Right ventricle myocardium inferior (tissue), 1 donor: ENCODE results near the gene LRRC15. TPM values are rescaled to one million over a fixed set of nuclear protein-coding genes. Genes with fewer than 3 reads are reported as not detected.

Experiments
- ATAC-seq: fragments of 200-7000 bp; cut with Tn5 transposase; one replicate; pipeline ENCODE4 v1.9.1; 2020; ENCODE audit warnings: mild to moderate bottlenecking, moderate library complexity
- DNase-seq: peaks from one replicate; pipeline ENCODE4 v3.0.0; 2021; ENCODE audit errors: missing footprints
- intact Hi-C: fragments of 100-400 bp; cut with DNase I; formaldehyde crosslinking; loops from one replicate; pipeline ENCODE4 v1.11.0; 2022
- total RNA-seq: library from RNA; stranded (reverse); fragmentation: NEBNext Ultra II Directional; extraction: Animal tissue kit (Norgen Biotek cat#: 25700); gene quantifications from one replicate; pipeline ENCODE4 v1.2.1, GENCODE V29; 2021
- donor health status: DM: no; HTN: yes; CAD: no; lungs with severe emphysema.

The LRRC15 gene
- total RNA-seq, 1 donor from 2014 or later, result 0.14 TPM

DNA sequence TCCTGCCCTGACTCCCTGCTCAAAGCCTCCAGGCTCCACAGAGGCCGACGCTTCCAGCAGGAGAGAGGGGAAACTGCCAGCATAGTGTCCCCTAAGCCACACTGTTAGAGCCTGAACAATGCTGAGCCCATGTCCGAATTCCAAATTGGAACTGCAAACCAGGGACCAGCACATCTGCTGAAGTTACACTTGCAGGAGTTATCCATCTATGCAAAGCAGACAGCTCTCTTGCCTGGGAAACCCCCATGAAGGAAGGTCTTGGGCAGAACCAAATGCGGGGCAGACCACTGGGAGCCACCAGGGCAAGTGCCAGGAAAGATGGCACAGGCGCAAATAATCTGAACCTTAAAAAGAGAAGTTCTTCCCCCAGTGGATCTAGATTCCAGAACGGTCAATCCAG lies 625 bp downstream of the LRRC15 start:
- no peak for DNase-seq
- intact Hi-C loops, result no loop called here

DNA sequence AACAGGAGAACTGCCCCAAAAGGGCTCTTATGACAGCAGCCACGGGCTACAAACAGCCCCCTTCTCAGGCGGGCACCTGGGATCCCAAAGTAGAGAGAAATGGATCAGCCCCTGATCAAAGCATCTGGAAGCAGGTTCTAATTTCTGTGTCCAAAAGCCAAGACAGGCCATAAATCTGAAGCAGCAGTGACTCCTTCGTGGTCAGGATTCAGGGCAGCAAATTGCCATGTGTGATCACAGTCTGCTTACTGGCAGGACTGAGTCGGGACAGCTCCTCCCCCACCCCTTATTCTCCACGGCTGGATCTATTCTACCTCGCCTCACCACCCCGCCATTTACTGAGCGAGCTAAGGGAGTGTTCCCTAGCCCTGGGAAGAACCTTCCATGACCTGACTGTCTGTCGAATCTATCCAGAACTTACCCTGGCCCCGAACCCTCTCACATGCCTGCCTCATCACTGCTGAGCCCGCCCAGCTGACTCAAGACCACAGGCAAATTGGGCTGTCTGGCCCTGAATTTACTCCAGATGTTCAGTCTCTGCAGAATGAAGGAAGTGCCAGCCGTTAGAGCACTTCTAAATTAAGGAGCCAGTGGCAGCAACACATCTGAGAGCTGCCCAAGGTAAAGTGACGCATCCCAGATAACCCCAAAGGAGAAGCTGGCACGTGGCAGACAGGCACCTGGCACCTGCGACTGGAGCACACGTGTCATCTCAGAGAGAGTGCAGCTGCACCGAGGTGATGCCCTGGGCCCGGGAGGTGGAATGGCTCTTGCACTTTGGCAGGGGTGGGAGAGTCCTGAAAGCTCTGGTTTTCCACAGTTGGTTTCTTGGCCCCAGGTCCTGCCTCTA lies 1.3 kb downstream of the LRRC15 start:
- ATAC-seq, result no peak
- DNase-seq, result no peak
- intact Hi-C loops, result no loop called here

More for the DNA sequence above, 625 bp downstream of the LRRC15 start:
- ATAC-seq, result no peak

DNA sequence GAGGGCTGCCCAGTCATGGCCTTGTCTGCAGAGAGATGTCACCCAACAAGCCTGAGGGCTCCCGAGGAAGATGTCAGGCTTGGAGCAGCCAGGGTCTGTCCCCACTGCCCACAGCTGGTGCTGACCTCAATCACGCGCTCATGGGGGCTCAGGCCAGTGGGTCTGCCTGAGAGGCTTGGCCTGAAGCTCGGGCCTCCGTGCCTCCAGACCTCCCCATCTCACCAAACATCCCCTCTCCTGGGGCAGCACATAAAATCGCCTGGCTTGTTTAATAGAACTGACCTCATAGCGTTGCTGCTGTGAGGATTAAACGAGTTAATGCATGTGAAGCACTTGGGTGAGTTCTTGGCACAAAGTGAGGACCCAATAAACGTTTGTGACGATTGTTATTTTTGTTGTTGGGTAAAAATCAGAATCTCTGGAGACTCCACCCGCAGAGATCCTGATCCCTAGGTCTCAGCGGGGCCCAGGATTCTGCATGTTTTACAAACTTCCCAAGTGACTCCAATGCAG lies 3.5 kb downstream of the LRRC15 start:
- ATAC-seq (no peak), DNase-seq (no peak)
- intact Hi-C loops, result no loop called here

DNA sequence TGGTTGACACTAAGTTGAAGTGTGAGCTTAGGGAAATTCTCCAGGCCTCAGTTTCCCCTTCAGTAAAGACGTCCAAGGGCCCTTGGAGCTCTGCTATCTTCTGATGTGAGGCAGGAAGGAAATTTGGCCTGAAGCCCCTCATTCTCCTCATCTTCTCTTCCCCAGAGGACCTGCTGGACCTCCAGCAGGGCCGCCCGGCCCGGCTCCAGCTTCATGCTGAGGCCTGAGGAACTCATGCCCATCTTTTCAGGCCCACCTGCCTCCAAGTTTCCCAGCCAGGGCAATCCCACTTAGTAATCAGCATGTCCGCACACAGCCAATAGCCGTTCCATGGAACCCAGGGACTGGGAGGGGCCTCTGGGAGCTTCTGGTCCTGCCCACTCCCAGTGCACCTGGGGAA lies 4.0 kb downstream of the LRRC15 start:
- ATAC-seq, result no peak
- intact Hi-C loops, result no loop called here
- DNase-seq, result no peak

DNA sequence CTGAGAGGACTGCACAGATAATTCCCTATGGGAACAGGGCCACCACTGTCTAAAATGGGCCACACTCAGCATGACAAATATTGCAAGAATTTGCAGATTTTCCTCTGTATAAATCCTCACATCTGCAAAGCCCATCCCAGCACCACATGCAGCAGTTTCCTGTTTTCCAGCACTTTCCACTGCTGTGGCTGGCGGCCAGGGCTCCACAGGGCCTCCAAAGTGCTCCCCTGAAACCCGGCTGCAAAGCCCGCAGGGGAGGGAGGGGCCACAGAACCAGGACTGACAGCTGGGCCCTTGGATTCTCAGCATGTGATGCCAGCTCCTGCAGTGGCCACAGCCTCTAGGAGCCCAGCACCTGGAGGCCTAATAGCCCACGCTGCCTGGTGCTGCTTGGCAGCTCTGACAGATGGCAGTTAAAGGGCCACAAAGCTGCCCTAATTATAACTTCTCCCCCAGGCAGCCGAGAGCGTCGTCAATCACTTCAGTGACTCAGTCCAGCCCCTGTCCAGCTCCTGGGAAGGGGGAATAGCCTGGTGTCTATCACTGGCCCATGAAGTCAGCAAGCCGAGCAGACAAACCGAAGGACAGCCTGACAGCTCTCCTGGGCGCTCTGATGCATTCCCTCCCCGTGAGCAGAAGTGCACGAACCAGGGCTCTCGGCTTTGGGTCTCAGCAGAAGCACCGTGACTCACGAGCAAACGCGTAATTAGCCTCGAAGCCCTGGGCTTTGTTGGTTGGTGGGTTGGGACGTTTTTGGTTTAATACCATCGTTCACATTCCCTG lies 4.7 kb downstream of the LRRC15 start:
- DNase-seq, result no peak

DNA sequence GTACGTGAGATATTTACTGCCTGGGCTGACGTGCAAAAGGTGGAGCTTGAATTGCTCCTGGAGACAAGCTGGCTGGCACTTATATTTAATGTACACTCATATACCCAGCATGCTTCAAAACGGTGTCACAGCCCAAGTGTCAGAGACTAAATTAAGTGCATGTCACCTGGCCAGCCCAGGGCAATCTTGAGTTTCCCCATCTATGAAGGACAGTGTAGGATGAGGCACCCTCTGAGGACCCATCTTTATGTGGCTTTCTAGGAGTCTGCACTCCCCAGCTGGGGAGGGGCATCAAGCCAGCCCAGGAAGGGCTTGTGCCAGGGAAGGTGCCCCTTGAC lies 5.3 kb downstream of the LRRC15 start:
- ATAC-seq, result no peak
- DNase-seq, result no peak
- intact Hi-C loops, result no loop called here

More for the DNA sequence above, 4.7 kb downstream of the LRRC15 start:
- intact Hi-C loops, result no loop called here
- ATAC-seq, result peak; percentile 11

DNA sequence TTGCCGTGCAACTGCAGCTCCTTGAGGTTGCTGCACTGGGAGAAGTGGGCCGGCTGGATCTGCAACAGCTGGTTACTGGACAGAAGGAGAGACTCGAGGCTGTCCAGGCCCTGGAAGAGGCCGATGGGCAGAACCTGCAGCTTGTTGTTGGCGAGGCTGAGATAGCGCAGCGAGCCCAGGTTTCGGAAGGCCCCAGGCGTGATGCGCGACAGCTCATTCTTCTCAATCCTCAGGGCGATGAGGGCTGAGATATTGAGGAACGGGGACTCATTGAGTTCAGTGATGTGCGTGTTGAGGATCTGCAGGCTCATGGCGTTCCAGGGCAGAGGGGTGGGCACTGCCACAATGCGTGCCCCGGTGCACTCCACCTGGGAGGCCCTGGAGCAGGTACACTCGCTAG lies 9.0 kb downstream of the LRRC15 start:
- ATAC-seq (no peak), DNase-seq (no peak)
- intact Hi-C loops, result no loop called here

DNA sequence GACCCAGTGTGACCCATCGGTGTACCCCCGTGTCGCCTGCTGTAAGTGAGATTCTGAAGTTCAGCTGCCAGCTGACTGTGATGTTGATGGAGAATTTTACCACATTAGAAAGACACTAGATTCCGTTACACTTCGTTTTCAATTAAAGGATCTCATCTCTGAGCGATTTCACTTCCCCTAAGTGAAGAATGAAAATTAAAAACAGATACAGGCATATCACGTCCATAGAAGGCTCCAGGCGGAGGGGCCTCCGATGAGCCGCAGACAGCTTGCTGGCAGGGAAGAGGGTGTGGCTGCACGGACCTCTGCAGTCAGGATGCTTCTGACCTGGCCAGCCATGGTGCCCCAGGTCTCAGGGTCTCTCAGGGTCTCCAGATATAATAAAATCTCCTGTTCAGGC lies 11.9 kb downstream of the LRRC15 start:
- intact Hi-C loops, result no loop called here
- ATAC-seq (no peak), DNase-seq (no peak)

DNA sequence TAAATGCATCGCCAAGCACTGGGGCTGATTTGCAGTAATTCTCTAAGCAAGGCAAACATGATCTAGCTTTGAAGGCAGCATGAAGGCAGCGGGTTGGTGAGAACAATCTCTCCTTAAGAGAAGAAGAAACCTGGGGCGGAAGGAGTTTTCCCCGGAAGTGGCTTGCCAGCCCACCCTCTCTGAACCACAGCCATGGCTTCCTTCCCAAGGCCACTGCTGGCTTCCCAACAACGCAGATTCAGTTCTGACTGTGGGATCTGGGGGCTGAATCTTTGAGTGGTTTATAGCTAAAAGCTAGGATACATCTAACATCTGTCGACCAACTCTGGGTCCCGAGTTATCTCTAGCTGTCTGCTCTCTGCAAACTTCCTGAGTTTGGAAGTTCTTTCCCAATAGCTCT lies 14.2 kb downstream of the LRRC15 start:
- DNase-seq, result no peak
- ATAC-seq, result no peak
- intact Hi-C loops, result no loop called here

DNA sequence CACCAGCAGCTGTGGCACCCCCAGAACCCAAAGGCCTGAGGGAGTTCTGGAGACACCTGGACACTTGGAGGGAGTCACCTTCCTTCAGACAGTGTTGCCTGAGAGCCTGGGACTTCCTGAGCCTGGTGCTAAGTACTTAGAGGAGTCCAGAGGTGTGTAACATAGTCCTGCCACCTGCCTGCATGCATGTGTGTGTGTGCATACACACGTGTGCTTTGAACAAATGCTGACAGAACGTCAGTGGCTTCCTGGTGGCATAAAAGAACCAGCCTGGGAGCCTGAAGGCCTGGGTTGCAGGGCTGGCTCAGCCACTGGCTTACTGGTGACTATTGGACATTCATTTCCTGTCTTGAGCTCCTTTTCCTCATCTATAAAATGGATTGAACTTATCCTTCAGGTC lies 15.2 kb downstream of the LRRC15 start:
- intact Hi-C loops, result no loop called here
- ATAC-seq (no peak), DNase-seq (no peak)

DNA sequence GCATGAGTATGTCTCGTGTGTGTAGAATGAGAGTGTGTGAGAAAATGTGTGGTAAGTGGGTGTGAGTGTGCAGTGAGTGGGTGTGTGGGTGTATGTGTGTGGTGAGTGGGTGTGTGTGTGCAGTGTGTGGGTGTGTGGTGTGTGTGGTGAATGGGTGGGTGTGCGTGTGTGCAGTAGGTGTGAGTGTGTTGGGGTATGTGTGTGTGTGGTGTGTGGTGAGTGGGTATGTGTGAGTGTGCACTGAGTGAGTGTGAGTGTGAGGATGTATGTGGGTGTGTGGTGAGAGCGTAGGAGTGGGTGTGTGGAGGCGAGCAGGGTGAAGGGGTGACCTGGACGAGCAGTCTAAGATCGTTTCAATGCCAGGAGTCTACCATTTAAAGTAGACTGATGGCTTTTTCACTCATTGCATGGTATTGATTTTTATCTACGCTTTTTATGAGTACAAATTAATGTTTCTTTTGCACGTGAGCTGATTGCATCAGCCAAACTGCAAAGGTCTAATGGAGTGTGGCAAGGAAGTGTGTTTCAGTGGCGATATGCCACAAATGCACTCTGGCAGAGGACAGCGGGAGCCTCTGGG lies 16.8 kb downstream of the LRRC15 start:
- no peak for ATAC-seq
- intact Hi-C loops, result no loop called here
- DNase-seq, result no peak

DNA sequence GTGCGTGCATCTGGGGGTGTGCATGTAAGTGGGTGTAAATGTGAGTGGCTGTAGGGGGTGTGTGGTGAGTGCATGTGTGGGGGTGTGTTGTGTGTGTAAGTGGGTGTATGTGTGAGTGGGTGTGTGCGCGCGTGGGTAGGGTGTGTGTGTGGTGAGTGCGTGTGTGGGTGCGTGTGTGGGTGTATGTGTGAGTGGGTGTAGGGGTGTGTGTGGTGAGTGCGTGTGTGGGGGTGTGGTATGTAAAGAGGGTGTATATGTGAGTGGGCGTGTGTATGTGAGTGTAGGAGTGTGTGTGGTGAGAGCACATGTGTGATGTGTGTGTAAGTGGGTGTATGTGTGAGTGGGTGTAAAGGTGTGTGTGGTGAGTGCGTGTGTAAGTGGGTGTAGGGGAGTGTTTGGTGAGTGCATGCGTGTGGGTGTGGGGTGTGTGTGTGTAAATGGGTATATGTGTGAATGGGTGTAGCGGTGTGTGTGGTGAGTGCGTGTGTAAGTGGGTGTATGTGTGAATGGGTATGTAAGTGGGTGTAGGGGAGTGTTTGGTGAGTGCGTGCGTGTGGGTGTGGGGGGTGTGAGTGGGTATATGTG lies 17.5 kb downstream of the LRRC15 start:
- intact Hi-C loops, result no loop called here
- ATAC-seq (no peak), DNase-seq (no peak)

DNA sequence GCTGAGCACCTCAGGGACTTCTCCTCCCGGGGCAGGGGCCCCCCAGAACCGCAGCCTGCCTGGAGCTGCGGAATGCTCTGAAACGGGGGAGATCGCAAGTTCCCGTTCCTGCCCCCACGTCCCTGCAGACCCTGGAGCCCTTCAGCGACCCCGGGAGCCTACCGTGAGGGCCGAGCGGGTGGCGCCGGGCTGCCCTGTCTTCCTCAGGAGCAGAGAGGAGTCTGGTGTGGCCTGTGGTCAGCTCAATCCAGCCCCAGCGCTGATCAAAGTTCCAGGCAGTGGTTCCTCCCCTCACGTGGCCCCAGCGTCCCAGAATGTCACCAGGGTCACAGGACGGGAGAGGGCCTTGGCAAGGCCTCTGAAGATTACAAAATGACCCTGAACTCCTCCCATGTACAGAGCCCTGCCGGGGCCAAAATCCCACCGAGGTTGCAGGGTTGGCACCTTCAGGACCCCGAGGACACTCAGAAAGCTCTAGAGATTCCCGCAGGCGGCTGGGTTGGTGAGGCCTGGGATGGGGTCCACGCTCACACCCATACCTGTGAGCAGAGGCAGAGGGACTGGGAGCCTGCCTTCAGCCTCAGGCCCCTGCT lies 18.4 kb downstream of the LRRC15 start, which contains the start of gene CPN2:
Gene CPN2 (minus strand): TSS at position 249 of the 593 bp plus-strand sequence. CDS start 8,626 bp downstream, outside the sequence.
- DNase-seq (no peak), ATAC-seq (peak; percentile 22)
- intact Hi-C loops, result no loop called here

DNA sequence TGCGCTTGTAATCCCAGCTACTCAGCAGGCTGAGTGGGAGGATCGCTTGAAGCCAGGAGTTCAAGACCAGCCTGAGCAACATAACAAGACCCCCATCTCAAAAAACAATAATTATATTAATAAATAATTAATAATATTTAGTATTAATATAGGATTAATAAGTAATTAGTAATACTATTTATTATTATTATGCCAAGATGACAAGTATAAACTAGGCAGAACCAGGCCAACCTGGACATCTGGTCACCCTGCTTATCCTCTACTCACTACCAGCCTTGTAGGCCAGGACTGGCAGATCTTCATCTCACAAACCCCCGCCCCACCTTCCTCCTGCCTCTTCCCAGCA lies 18.8 kb downstream of the LRRC15 start:
- ATAC-seq (no peak), DNase-seq (no peak)
- intact Hi-C loops, result no loop called here

DNA sequence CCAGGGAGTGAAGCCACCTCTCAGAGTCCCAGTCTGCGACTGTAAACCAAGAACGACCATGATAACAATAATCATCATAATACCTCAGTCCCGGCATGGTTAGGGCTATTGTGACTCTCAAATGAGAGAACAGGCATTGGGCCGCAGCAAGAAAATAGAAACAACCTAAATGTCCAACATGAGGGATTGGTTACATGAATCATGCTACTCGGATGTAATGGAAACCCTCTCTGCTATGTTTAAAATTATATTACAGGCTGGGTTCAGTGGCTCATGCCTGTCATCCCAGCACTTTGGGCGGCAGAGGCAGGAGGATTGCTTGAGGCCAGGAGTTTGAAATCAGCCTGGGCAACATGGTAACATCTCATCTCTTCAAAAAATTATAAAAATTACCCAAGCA lies 21.2 kb downstream of the LRRC15 start:
- DNase-seq, result no peak
- intact Hi-C loops, result no loop called here
- no peak for ATAC-seq

DNA sequence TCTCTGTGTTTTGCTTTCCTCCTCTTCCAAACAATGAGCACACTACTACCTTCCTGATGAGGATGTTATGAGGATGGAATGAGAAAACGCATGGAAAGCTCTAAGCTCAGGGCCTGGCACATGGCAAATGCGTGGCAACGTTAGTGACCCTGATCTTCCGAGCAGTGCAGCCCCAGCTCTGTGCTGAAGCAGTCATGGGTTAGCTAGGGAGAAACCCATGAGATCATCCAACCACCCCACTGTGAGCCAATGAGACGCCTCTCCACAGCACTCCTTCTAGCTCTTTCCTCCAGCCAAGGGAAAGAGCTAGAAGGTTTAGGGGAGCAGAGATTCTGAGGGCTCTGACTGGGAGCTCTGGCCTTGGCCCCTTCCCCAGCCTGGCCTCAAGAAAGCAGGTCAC lies 22.9 kb downstream of the LRRC15 start:
- no peak for DNase-seq
- intact Hi-C loops, result no loop called here
- ATAC-seq, result no peak

DNA sequence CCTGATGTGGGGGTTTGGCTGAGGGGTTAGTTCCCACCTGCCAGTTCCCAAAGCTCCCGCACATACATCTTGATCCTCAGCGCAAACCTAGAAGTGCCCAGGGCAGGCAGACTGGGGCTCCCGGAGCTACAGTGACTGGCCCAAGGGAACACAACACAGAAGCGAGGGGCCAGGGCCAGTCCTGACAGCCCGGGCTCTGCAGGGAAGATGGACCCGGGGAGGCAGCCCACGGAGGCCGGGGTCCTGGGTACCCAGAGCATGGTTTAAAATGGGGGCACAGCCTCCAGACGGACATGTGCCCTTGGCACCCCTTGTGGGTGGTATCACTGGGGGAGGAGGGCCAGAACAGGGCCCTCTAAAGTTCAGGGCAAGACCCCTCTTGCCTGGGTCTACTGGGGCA lies 23.5 kb downstream of the LRRC15 start:
- ATAC-seq, result no peak
- intact Hi-C loops, result no loop called here
- no peak for DNase-seq

DNA sequence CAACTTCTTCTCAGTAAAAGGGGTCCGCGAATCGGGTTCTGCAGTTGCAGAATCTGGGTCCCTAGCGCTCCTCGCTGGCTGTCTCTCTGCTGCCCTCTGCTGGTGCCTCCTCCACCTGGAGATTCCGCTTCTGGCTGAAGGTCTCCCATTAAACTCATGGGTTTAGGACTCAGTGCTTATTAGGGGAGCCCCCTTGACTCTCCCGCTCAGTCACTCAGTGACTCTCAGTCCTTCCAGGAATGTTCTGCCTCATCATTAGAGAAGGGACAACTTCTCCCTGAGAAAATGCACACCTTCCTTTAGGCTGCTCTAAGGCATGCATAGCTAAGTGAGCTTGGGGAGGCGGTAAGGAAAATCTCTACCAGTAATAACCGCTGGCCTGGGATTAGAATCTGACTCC lies 25.5 kb downstream of the LRRC15 start:
- intact Hi-C loops, result loop anchor here (1.0 kb wide), 1 partner anchor 564 kb away; no protein-coding TSS in a partner anchor

DNA sequence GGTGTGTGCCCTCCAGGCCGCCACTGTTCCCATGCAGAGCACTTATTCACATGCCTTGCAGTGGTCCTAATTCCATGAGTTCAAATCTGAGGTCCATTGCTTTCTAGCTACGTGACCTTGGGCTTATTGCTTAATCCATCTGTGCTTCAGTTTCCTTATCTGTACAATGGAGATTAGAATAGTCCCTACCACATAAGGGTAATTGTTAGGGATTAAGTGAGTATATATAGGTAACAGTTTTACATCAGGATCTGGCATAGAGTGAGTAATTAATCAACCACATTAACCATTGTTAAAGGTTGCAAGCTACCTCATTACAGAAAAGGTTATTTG lies 26.0 kb downstream of the LRRC15 start:
- ATAC-seq, result no peak
- DNase-seq, result no peak
- intact Hi-C loops, result no loop called here

More for the DNA sequence above, 25.5 kb downstream of the LRRC15 start:
- ATAC-seq (peak; percentile 72), DNase-seq (no peak)
